H1 (cell line): ENCODE data around the gene ALG5. TPM values are rescaled to one million over a fixed set of nuclear protein-coding genes. Genes with fewer than 3 reads are reported as not detected.

Source experiments
- CTCF ChIA-PET: fragments of 300-600 bp; sonication (Branson Sonifier 250); formaldehyde crosslinking; loops from one replicate; lab custom pipeline; 2021; ENCODE audit not compliant: partially characterized antibody; lab: Charles Lee
- POLR2A ChIA-PET: fragments of 300-600 bp; sonication (Branson Sonifier 250); formaldehyde crosslinking; loops from one replicate; lab custom pipeline; 2021; ENCODE audit warnings: inconsistent platforms; ENCODE audit not compliant: partially characterized antibody; lab: Charles Lee
- DNase-seq, 2 experiments: peaks; one replicate each; pipeline versions ENCODE4 v3.0.0 to v3.0.0-alpha.2; 2010 to 2022; ENCODE audit warnings: low spot score in 2 of 2, low read depth in 1 of 2, mixed read lengths in 1 of 2
- FAIRE-seq: peaks from 2 replicates; lab custom pipeline; 2011; peaks lifted over from hg19 to GRCh38; lab: Jason Lieb, UNC
- H2AFZ ChIP-seq: 2 replicates; pipeline ENCODE4 v1.8.1; 2012; ENCODE audit warnings: low read length, inconsistent platforms
- H2AK5ac ChIP-seq: 2 replicates; pipeline ENCODE4 v1.6.1; 2013; ENCODE audit warnings: low read depth, low read length
- H2BK120ac ChIP-seq: replicated peaks from 2 replicates; pipeline ENCODE3; 2013; ENCODE audit warnings: low read depth, low read length, inconsistent platforms
- H2BK12ac ChIP-seq: 2 replicates; pipeline ENCODE4 v1.6.1; 2013; ENCODE audit warnings: low read depth, low read length
- H2BK15ac ChIP-seq: 2 replicates; pipeline ENCODE4 v1.6.1; 2013; ENCODE audit warnings: low read length
- H2BK20ac ChIP-seq: 2 replicates; pipeline ENCODE4 v1.6.1; 2013; ENCODE audit warnings: low read length
- H2BK5ac ChIP-seq: 2 replicates; pipeline ENCODE4 v1.6.1; 2013; ENCODE audit warnings: low read depth, low read length
- H3K14ac ChIP-seq: 2 replicates; pipeline ENCODE4 v1.6.1; 2013; ENCODE audit warnings: inconsistent platforms; ENCODE audit not compliant: insufficient read length
- H3K18ac ChIP-seq: 2 replicates; pipeline ENCODE4 v1.6.1; 2013; ENCODE audit warnings: low read length; ENCODE audit errors: extremely low read depth
- H3K23ac ChIP-seq: 2 replicates; pipeline ENCODE4 v1.6.1; 2013; ENCODE audit warnings: inconsistent platforms; ENCODE audit not compliant: insufficient read length
- H3K23me2 ChIP-seq: 2 replicates; pipeline ENCODE4 v1.6.1; 2013; ENCODE audit warnings: low read depth, low read length
- H3K27ac ChIP-seq: 2 replicates; pipeline ENCODE4 v1.6.1; 2011; ENCODE audit warnings: low read depth, low read length, inconsistent platforms
- H3K27me3 ChIP-seq, 4 experiments: replicated peaks in 1 of 4; 1 replicate in 1 of 4; 2 replicates in 3 of 4; pipeline versions ENCODE4 v1.6.1 to v1.8.1; 2011 to 2013; ENCODE audit warnings: low read length in 3 of 4, mild to moderate bottlenecking in 3 of 4, inconsistent platforms in 2 of 4, mixed read lengths in 2 of 4, moderate library complexity in 1 of 4; ENCODE audit not compliant: control insufficient read depth in 3 of 4, insufficient read depth in 3 of 4; ENCODE audit errors: extremely low read depth in 1 of 4
- H3K36me3 ChIP-seq, 4 experiments: 2 replicates each; pipeline versions ENCODE4 v1.6.1 to v1.8.1; 2011 to 2013; ENCODE audit warnings: mild to moderate bottlenecking in 4 of 4, low read length in 3 of 4, moderate library complexity in 2 of 4, control low read depth in 1 of 4, inconsistent platforms in 1 of 4; ENCODE audit not compliant: insufficient read depth in 4 of 4, control insufficient read depth in 2 of 4
- H3K4ac ChIP-seq: replicated peaks from 2 replicates; pipeline ENCODE3; 2013; ENCODE audit warnings: low read length, low read depth, mixed read lengths, inconsistent platforms; ENCODE audit not compliant: insufficient read length
- H3K4me1 ChIP-seq, 4 experiments: replicated peaks in 1 of 4; 1 replicate in 1 of 4; 2 replicates in 3 of 4; pipeline versions ENCODE4 v1.6.1 to v1.8.1; 2011 to 2013; ENCODE audit warnings: low read length in 3 of 4, inconsistent platforms in 2 of 4, mixed read lengths in 1 of 4; ENCODE audit not compliant: insufficient read depth in 4 of 4, control insufficient read depth in 3 of 4
- H3K4me2 ChIP-seq, 2 experiments: 2 replicates each; pipeline versions ENCODE4 v1.6.1 to v1.8.1; 2011 to 2013; ENCODE audit warnings: low read depth in 2 of 2, low read length in 2 of 2, control low read depth in 1 of 2, inconsistent platforms in 1 of 2, mild to moderate bottlenecking in 1 of 2; ENCODE audit not compliant: insufficient read depth in 1 of 2
- H3K4me3 ChIP-seq, 4 experiments: fragments of 200-600, 300-600 bp in 1 of 4; sonication (generic), shearing (Covaris generic), sonication (Bioruptor Twin) in 1 of 4; 2 replicates each; pipeline versions ENCODE4 v1.5.1 to v1.8.1; 2011 to 2016; ENCODE audit warnings: low read length in 4 of 4, low read depth in 3 of 4, control low read depth in 2 of 4, inconsistent platforms in 2 of 4, mild to moderate bottlenecking in 2 of 4, mixed read lengths in 1 of 4, moderate library complexity in 1 of 4; ENCODE audit not compliant: insufficient read depth in 2 of 4; ENCODE audit errors: extremely low read depth in 1 of 4
- H3K56ac ChIP-seq: replicated peaks from 2 replicates; pipeline ENCODE3; 2013; ENCODE audit warnings: low read depth, mild to moderate bottlenecking, mixed read lengths, low read length, inconsistent platforms; ENCODE audit not compliant: insufficient read length
- H3K79me1 ChIP-seq: 2 replicates; pipeline ENCODE4 v1.6.1; 2013; ENCODE audit warnings: low read depth, low read length, control low read depth
- H3K79me2 ChIP-seq, 2 experiments: 2 replicates each; pipeline versions ENCODE4 v1.6.1 to v1.8.1; 2012 to 2013; ENCODE audit warnings: low read length in 2 of 2, mild to moderate bottlenecking in 2 of 2, inconsistent platforms in 1 of 2; ENCODE audit not compliant: insufficient read depth in 2 of 2, control insufficient read depth in 1 of 2
- H3K9ac ChIP-seq, 4 experiments: replicated peaks in 1 of 4; 1 replicate in 1 of 4; 2 replicates in 3 of 4; pipeline versions ENCODE4 v1.6.1 to v1.8.1; 2011 to 2013; ENCODE audit warnings: low read depth in 3 of 4, low read length in 3 of 4, control low read depth in 2 of 4, mild to moderate bottlenecking in 2 of 4, moderate library complexity in 2 of 4, inconsistent platforms in 1 of 4; ENCODE audit errors: extremely low read depth in 1 of 4
- H3K9me3 ChIP-seq, 2 experiments: 2 replicates each; pipeline versions ENCODE4 v1.6.1 to v1.8.1; 2012 to 2013; ENCODE audit warnings: mild to moderate bottlenecking in 2 of 2, moderate library complexity in 2 of 2, control low read depth in 1 of 2, inconsistent platforms in 1 of 2, low read depth in 1 of 2, low read length in 1 of 2, mixed read lengths in 1 of 2; ENCODE audit not compliant: insufficient read depth in 2 of 2
- H4K20me1 ChIP-seq, 2 experiments: replicated peaks in 1 of 2; 2 replicates each; pipeline versions ENCODE3 to v1.8.1; 2011 to 2013; ENCODE audit warnings: inconsistent platforms in 2 of 2, low read length in 2 of 2, mild to moderate bottlenecking in 1 of 2; ENCODE audit not compliant: insufficient read depth in 2 of 2, control insufficient read depth in 1 of 2
- H4K5ac ChIP-seq: 2 replicates; pipeline ENCODE4 v1.6.1; 2013; ENCODE audit warnings: low read length, low read depth, mixed read lengths, inconsistent platforms; ENCODE audit not compliant: insufficient read length
- H4K8ac ChIP-seq: 2 replicates; pipeline ENCODE4 v1.8.0; 2013; ENCODE audit warnings: mild to moderate bottlenecking, moderate library complexity, low read length, inconsistent platforms; ENCODE audit not compliant: insufficient read depth; ENCODE audit errors: extremely low read depth
- H4K91ac ChIP-seq: replicated peaks from 2 replicates; pipeline ENCODE3; 2013; ENCODE audit warnings: low read length, mixed read lengths, inconsistent platforms; ENCODE audit not compliant: insufficient read length
- ASH2L ChIP-seq: fragments of 200-600, 300-600 bp; sonication (generic); IDR thresholded peaks from one replicate; pipeline ENCODE4 v1.7.1; 2017; ENCODE audit warnings: low read length
- EGR1 ChIP-seq: IDR thresholded peaks from 2 replicates; pipeline ENCODE4 v1.6.1; 2011; ENCODE audit warnings: low read depth, low read length, borderline replicate concordance
- EP300 ChIP-seq, 2 experiments: IDR thresholded peaks; 1 replicate in 1 of 2; 2 replicates in 1 of 2; pipeline ENCODE4 v1.6.1; 2011 to 2012; ENCODE audit warnings: low read depth in 2 of 2, low read length in 2 of 2, mild to moderate bottlenecking in 2 of 2, borderline replicate concordance in 1 of 2, inconsistent platforms in 1 of 2, moderate library complexity in 1 of 2
- JUND ChIP-seq: IDR thresholded peaks from 2 replicates; pipeline ENCODE4 v1.6.1; 2011; ENCODE audit warnings: mild to moderate bottlenecking, improper control_type of control experiment, low read length
- MAX ChIP-seq: IDR thresholded peaks from 2 replicates; pipeline ENCODE4 v1.6.1; 2012; ENCODE audit warnings: inconsistent platforms
- NRF1 ChIP-seq: IDR thresholded peaks from 2 replicates; pipeline ENCODE4 v1.6.1; 2011; ENCODE audit warnings: mild to moderate bottlenecking, low read depth, low read length, improper control_type of control experiment
- RFX5 ChIP-seq: IDR thresholded peaks from 2 replicates; pipeline ENCODE4 v1.6.1; 2011; ENCODE audit warnings: low read depth, low read length, improper control_type of control experiment, borderline replicate concordance
- SAP30 ChIP-seq: fragments of 300-600 bp; sonication (generic); IDR thresholded peaks from 2 replicates; pipeline ENCODE4 v1.7.1; 2012; ENCODE audit warnings: low read length, moderate library complexity, mild to moderate bottlenecking, inconsistent platforms; ENCODE audit not compliant: insufficient read depth, insufficient replicate concordance
- SP2 ChIP-seq: IDR thresholded peaks from 2 replicates; pipeline ENCODE4 v1.6.1; 2012; ENCODE audit warnings: mild to moderate bottlenecking, low read length, inconsistent platforms
- SUZ12 ChIP-seq: fragments of 200-600 bp; sonication (generic); IDR thresholded peaks from 2 replicates; pipeline ENCODE4 v1.6.1; 2012; ENCODE audit warnings: mild to moderate bottlenecking, inconsistent platforms, low read length, moderate library complexity, mixed read lengths
- TAF1 ChIP-seq: IDR thresholded peaks from 2 replicates; pipeline ENCODE4 v1.6.1; 2011; ENCODE audit warnings: mild to moderate bottlenecking, low read depth, low read length
- TAF7 ChIP-seq: optimal IDR thresholded peaks from 2 replicates; pipeline ENCODE3; 2011; ENCODE audit warnings: low read depth, mild to moderate bottlenecking, inconsistent platforms, low read length, moderate library complexity, borderline replicate concordance
- YY1 ChIP-seq: IDR thresholded peaks from 2 replicates; pipeline ENCODE4 v1.6.1; 2011; ENCODE audit warnings: low read depth, mild to moderate bottlenecking, low read length
- WGBS, 2 experiments: shearing (Covaris generic) in 1 of 2; methylation state at CpG; one replicate each; pipeline versions ENCODE4 v1.1.6 to v1.1.7; 2013 to 2015; ENCODE audit warnings: low lambda C conversion rate in 2 of 2, mixed read lengths in 2 of 2, inconsistent platforms in 1 of 2, low coverage in 1 of 2, missing lambda C conversion rate in 1 of 2; ENCODE audit not compliant: insufficient replicate concordance in 2 of 2, insufficient coverage in 1 of 2, insufficient read length in 1 of 2; ENCODE audit errors: extremely low coverage in 1 of 2, missing lambda C conversion rate in 1 of 2; 5-methylcytosine and 5-hydroxymethylcytosine counted together
- polyA plus RNA-seq, 7 experiments: library from polyadenylated mRNA; depleted of rRNA in 3 of 7; stranded (reverse) in 5 of 7; unstranded in 2 of 7; fragments of >200 nt in 5 of 7; fragments of 200-250 nt in 2 of 7; gene quantifications; 1 replicate in 5 of 7; 2 replicates in 1 of 7; 4 replicates in 1 of 7; pipeline versions ENCODE4 v1.2.1 to v1.2.3, GENCODE V29; 2011 to 2013; ENCODE audit warnings: missing spikeins in 2 of 7, mixed read lengths in 2 of 7
- total RNA-seq: library from RNA; stranded (reverse); fragmentation: NEBNext Ultra II Directional; extraction: Animal tissue kit (Norgen Biotek cat#: 25700); gene quantifications from 2 replicates; pipeline ENCODE4 v1.2.1, GENCODE V29; 2021

The ALG5 gene
- total and polyA plus RNA-seq, 2 of the 8 experiments (the other 6 are each of a cell fraction or from before 2014, with no cell fraction given), result 15.0 to 24.3 TPM

GRCh38 chr13:37046062-37046461 lies 46.9 kb upstream of the ALG5 start:
- peaks cover 3% of the 10 kb centered on the region in 2 experiments for H4K20me1 ChIP-seq
- no peak overlapping the region for H2AFZ ChIP-seq
- no peak overlapping the region for H2BK15ac ChIP-seq
- WGBS, 2 experiments, result 94% methylated on average over 1 of the region's 1 CpG; no CpG with 5 or more reads in 1 of the 2 experiments
- H3K27ac ChIP-seq, result no peak overlapping the region
- no peak overlapping the region for H3K4ac ChIP-seq
- H4K91ac ChIP-seq, result no peak overlapping the region
- no peak overlapping the region for H2BK120ac ChIP-seq
- no peaks in the 10 kb centered on the region for H3K9me3 ChIP-seq
- no peak for TF ChIP-seq EGR1
- TF ChIP-seq TAF1, result no peak
- no peak for TF ChIP-seq RFX5
- no peak for TF ChIP-seq TAF7
- TF ChIP-seq ASH2L, result no peak
- TF ChIP-seq SAP30, result no peak
- TF ChIP-seq EP300 (IDR thresholded peaks at IDR 0.05; ENCODE audit: borderline replicate concordance in 1 of 2, low read depth in 2 of 2, low read length in 2 of 2), result no peak
- no peak for TF ChIP-seq MAX
- no peak for TF ChIP-seq SUZ12
- TF ChIP-seq NRF1, result no peak
- no peak for TF ChIP-seq SP2
- no peak for TF ChIP-seq JUND
- TF ChIP-seq YY1, result no peak
- H3K9ac ChIP-seq, result no peak overlapping the region
- no peak overlapping the region for H2BK12ac ChIP-seq
- no peaks in the 10 kb centered on the region for H3K4me1 ChIP-seq
- no peak overlapping the region for H3K14ac ChIP-seq
- H3K79me1 ChIP-seq, result no peaks in the 10 kb centered on the region
- H4K5ac ChIP-seq, result no peak overlapping the region
- H3K27me3 ChIP-seq, result no peaks in the 10 kb centered on the region
- no peak overlapping the region for H3K23ac ChIP-seq
- no peak overlapping the region for H3K4me3 ChIP-seq
- ChIA-PET CTCF (interaction anchor here (0.9 to 1.0 kb wide), 2 partner anchors 46 to 1073 kb away, joined by 3 read pairs; partner anchors contain the start of gene ALG5), POLR2A (interaction anchor here (1.2 to 2.1 kb wide), 2 partner anchors 12 to 46 kb away, joined by 3 to 5 read pairs; partner anchors contain the start of genes ALG5 and EXOSC8)
- no peaks in the 10 kb centered on the region for H3K23me2 ChIP-seq
- no peak overlapping the region for H3K56ac ChIP-seq
- no peak overlapping the region for H3K18ac ChIP-seq
- peaks cover 0 to 21% of the 10 kb centered on the region in 2 experiments; a peak in 2 of 4 replicates for H3K79me2 ChIP-seq
- DNase-seq (no peak), FAIRE-seq (no peak)
- H2BK20ac ChIP-seq, result no peak overlapping the region
- no peak overlapping the region for H2BK5ac ChIP-seq
- no peak overlapping the region for H4K8ac ChIP-seq
- no peak overlapping the region for H2AK5ac ChIP-seq
- H3K4me2 ChIP-seq, result no peak overlapping the region
- H3K36me3 ChIP-seq, result peaks cover 0 to 68% (median 34%) of the 10 kb centered on the region in 4 experiments; a peak in 6 of 8 replicates
